Astrocyte of the spinal cord (primary cell): ENCODE results near the gene CD244.

Source experiments
- DNase-seq: peaks from one replicate; pipeline ENCODE4 v3.0.0; 2011; ENCODE audit warnings: low read depth, low spot score
- H3K4me3 ChIP-seq: 2 replicates; pipeline ENCODE4 v1.5.1; 2011; ENCODE audit warnings: low read depth, mild to moderate bottlenecking, low read length, moderate library complexity
- CTCF ChIP-seq: IDR thresholded peaks from 2 replicates; pipeline ENCODE4 v1.5.1; 2012; ENCODE audit warnings: low read depth, mild to moderate bottlenecking, low read length, inconsistent platforms
- in situ Hi-C: cut with HindIII; loops from 2 replicates; pipeline ENCODE4 v1.10.0; 2017; ENCODE audit warnings: low sequenced_read_pairs

Gene CD244

GRCh38 chr1:160837558-160838205 is 25.0 kb downstream of the CD244 start:
- DNase-seq, result no peak
- H3K4me3 ChIP-seq, result no peak overlapping the region
- TF ChIP-seq CTCF, result no peak
- in situ Hi-C loops, result no loop called here

DNA sequence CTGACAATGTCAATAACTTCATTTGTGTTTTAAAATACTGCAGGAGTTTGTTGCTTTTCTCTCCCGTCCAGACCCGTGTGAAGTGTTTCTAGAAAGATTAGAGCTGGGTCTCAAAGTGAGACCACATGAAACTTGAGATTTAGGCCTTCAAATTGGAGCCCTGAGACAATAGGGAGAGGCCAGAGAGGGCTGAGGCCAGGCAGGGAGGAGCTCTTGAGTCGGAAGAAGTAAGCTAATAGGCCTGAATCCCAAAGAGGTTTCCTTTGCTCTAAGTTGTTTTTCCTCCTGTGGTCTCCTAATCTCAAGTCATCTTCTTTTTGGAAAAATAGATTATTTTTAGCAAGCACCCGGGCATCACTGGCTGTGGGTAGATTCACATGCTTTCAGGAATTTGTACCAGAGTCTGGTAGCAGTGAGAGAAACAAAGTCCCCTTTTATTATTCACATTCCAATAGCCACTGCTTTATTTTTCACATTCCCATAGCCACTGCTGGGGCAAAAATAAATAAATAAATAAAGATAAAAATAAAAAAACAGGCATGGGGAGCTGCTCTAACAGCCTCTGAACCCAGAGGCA is 25.6 kb downstream of the CD244 start:
- TF ChIP-seq CTCF, result no peak
- in situ Hi-C loops, result no loop called here
- no peak overlapping the region for H3K4me3 ChIP-seq
- no peak for DNase-seq

- H3K4me3 ChIP-seq, result no peak overlapping the region
- no peak for TF ChIP-seq CTCF
- no peak for DNase-seq
- in situ Hi-C loops, result no loop called here
Measured at GRCh38 chr1:160836561-160836960, 26.1 kb downstream of the CD244 start.

- no peak for DNase-seq
- H3K4me3 ChIP-seq, result no peak overlapping the region
- in situ Hi-C loops, result no loop called here
- TF ChIP-seq CTCF, result no peak
Measured at GRCh38 chr1:160835751-160836150, 26.9 kb downstream of the CD244 start.

- DNase-seq, result no peak
- in situ Hi-C loops, result no loop called here
- no peak overlapping the region for H3K4me3 ChIP-seq
- TF ChIP-seq CTCF, result peak; percentile 35
Measured at GRCh38 chr1:160834945-160835565, 27.6 kb downstream of the CD244 start.

DNA sequence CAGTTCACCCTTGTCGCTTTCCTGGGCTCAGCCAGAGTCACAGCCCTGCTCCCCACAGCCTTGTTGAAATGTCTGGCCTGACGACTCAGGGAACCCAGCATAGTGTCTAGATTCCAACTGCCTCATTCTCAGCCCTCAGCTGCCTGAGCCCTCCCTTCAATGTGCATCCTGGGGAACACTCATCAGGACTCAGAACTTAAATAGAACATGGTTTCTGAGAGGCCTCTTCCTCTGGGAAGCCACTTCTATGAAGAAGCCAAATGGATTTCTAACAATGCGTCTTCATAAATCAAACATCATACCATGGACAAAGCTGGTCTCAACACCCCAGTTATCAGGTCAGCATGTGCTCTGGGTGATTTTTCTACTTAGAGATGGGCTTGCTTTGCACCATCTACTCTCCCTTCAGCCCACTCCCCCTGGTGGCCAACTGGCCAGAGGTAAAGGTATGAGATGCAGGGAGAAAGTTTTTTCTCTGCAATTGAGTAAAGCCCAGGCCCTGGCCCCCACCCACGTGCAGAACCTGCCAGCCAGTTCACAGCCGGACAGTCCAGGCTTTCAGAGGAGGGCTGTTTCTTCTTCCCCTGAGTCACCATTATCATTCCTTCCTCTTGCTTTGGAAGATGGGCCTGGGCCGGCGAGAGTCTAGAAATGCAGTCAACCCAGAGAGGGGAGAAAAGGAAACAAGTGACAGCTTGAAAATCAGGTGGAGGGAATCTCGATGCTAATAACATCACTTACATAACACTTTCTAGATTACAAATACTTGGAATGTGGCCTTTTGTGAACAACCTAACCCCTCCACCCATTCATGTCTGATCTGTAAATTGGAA is 32.1 kb downstream of the CD244 start:
- no peak overlapping the region for H3K4me3 ChIP-seq
- peak; percentile 63 for TF ChIP-seq CTCF
- peak; percentile 3 for DNase-seq
- in situ Hi-C loops, result no loop called here
